CD4-positive, alpha-beta memory T cell (primary cell): Measurements from ENCODE around the gene SRSF7. TPM values are rescaled to one million over a fixed set of nuclear protein-coding genes. Genes with fewer than 3 reads are reported as not detected.
A peak's percentile ranks its signal among the peaks of the same experiment; 100 is the strongest.

Experiments
- CTCF ChIA-PET: fragments of 350-600 bp; sonication (Branson Sonifier 250); formaldehyde crosslinking; loops from one replicate; lab custom pipeline; 2021; ENCODE audit warnings: inconsistent platforms; ENCODE audit not compliant: partially characterized antibody; lab: Charles Lee
- POLR2A ChIA-PET: fragments of 350-600 bp; sonication (Branson Sonifier 250); formaldehyde crosslinking; loops from one replicate; lab custom pipeline; 2021; ENCODE audit not compliant: partially characterized antibody; lab: Charles Lee
- DNase-seq, 5 donors: peaks; one replicate each; pipeline versions ENCODE4 v3.0.0 to v3.0.0-alpha.2; 2020 to 2022; ENCODE audit warnings: mixed read lengths in 1 of 5
- H3K27ac ChIP-seq: one replicate; pipeline ENCODE4 v1.7.0; 2013; ENCODE audit warnings: low read depth, low read length
- H3K27me3 ChIP-seq: 2 replicates; pipeline ENCODE4 v1.7.0; 2013; ENCODE audit warnings: mild to moderate bottlenecking, low read length, moderate library complexity; ENCODE audit not compliant: insufficient read depth
- H3K36me3 ChIP-seq: 2 replicates; pipeline ENCODE4 v1.7.0; 2013; ENCODE audit warnings: mild to moderate bottlenecking, low read length, moderate library complexity; ENCODE audit not compliant: insufficient read depth
- H3K4me1 ChIP-seq: 2 replicates; pipeline ENCODE4 v1.7.0; 2013; ENCODE audit warnings: mild to moderate bottlenecking, low read length, moderate library complexity; ENCODE audit not compliant: insufficient read depth
- H3K4me3 ChIP-seq, 2 donors: one replicate each; pipeline ENCODE4 v1.7.0; 2013; ENCODE audit warnings: low read length in 2 of 2, mild to moderate bottlenecking in 1 of 2
- H3K9me3 ChIP-seq, 2 donors: one replicate each; pipeline ENCODE4 v1.7.0; 2013; ENCODE audit warnings: low read length in 2 of 2, control low read depth in 1 of 2; ENCODE audit not compliant: control insufficient read depth in 1 of 2
- H3K27ac Mint-ChIP-seq, 7 donors: one replicate each; pipeline ENCODE4 v1.8.0; 2020 to 2021; ENCODE audit warnings: mixed read lengths in 7 of 7, mild to moderate bottlenecking in 6 of 7, inconsistent platforms in 3 of 7, moderate library complexity in 3 of 7
- H3K27me3 Mint-ChIP-seq, 2 donors: one replicate each; pipeline ENCODE4 v1.8.0; 2020 to 2021; ENCODE audit warnings: mixed read lengths in 2 of 2
- H3K36me3 Mint-ChIP-seq, 2 donors: one replicate each; pipeline ENCODE4 v1.8.0; 2020 to 2021; ENCODE audit warnings: mixed read lengths in 2 of 2, inconsistent platforms in 1 of 2, mild to moderate bottlenecking in 1 of 2
- H3K4me1 Mint-ChIP-seq, 4 donors: one replicate each; pipeline ENCODE4 v1.8.0; 2020 to 2021; ENCODE audit warnings: mixed read lengths in 4 of 4, mild to moderate bottlenecking in 1 of 4
- H3K4me3 Mint-ChIP-seq, 8 donors: one replicate each; pipeline ENCODE4 v1.8.0; 2020 to 2021; ENCODE audit warnings: mixed read lengths in 8 of 8, mild to moderate bottlenecking in 7 of 8, moderate library complexity in 6 of 8, inconsistent platforms in 3 of 8
- H3K9me3 Mint-ChIP-seq, 8 donors: one replicate each; pipeline ENCODE4 v1.8.0; 2020 to 2021; ENCODE audit warnings: mixed read lengths in 8 of 8, mild to moderate bottlenecking in 5 of 8, inconsistent platforms in 3 of 8, moderate library complexity in 1 of 8
- intact Hi-C: fragments of 100-400 bp; cut with micrococcal nuclease; formaldehyde crosslinking; loops from one replicate; pipeline ENCODE4 v1.15.1; 2023
- polyA plus RNA-seq, 2 donors: library from polyadenylated mRNA; unstranded; fragments of 300-500 nt; fragmentation: Illumina TruSeq; gene quantifications; one replicate each; pipeline ENCODE4 v1.2.3, GENCODE V29; 2021
- total RNA-seq, 2 experiments: library from RNA; stranded (reverse); gene quantifications; one replicate each; pipeline ENCODE4 v1.2.3, GENCODE V29; 2021

SRSF7 gene
- total and polyA plus RNA-seq, 4 experiments from 2014 or later: 177 to 333 (median 258) TPM

GRCh38 chr2:38728694-38729093 is 22.5 kb downstream of the SRSF7 start:
- Histone ChIP-seq H3K27me3 (no peaks in the 10 kb centered on the region), H3K36me3 (peaks cover 36% of the 10 kb centered on the region), H3K27ac (no peak overlapping the region), H3K4me3 (no peak overlapping the region), H3K9me3 (no peaks in the 10 kb centered on the region), H3K4me1 (peaks cover 21% of the 10 kb centered on the region)
- Mint-ChIP-seq H3K4me3 (no peak overlapping the region), H3K9me3 (peaks cover 0 to 2% (median 0%) of the 10 kb centered on the region in 8 donors), H3K27ac (peak overlapping the region in 2 of 7 donors; percentile 10 to 53), H3K36me3 (peaks cover 26 to 47% of the 10 kb centered on the region in 2 donors), H3K27me3 (no peaks in the 10 kb centered on the region), H3K4me1 (peaks cover 10 to 24% (median 18%) of the 10 kb centered on the region in 4 donors)
- POLR2A ChIA-PET: interaction anchor here (2.8 kb wide), 1 partner anchor 23 kb away, joined by 14 read pairs; the partner anchor contains the start of gene SRSF7
- no peak for DNase-seq
- intact Hi-C loops: loop anchor here (1.0 kb wide), 1 partner anchor 16 kb away; no protein-coding TSS in a partner anchor
- CTCF ChIA-PET: interaction anchor here (0.8 to 11.0 kb wide), 5 partner anchors 12 to 193 kb away, joined by 3 to 217 read pairs (median 17); no protein-coding TSS in a partner anchor

GRCh38 chr2:38727661-38728060 is 23.5 kb downstream of the SRSF7 start:
- H3K9me3 Mint-ChIP-seq: peaks cover 0 to 2% (median 0%) of the 10 kb centered on the region in 8 donors
- POLR2A ChIA-PET: interaction anchor here (2.8 to 7.5 kb wide), 2 partner anchors 24 to 147 kb away, joined by 14 to 39 read pairs; partner anchors contain the start of gene SRSF7
- H3K4me1 Mint-ChIP-seq: peaks cover 19 to 35% (median 27%) of the 10 kb centered on the region in 4 donors
- peak overlapping the region in 2 of 7 donors; percentile 59 to 64 for H3K27ac Mint-ChIP-seq
- no peak overlapping the region for H3K4me3 Mint-ChIP-seq
- Histone ChIP-seq H3K4me3 (no peak overlapping the region), H3K9me3 (no peaks in the 10 kb centered on the region), H3K36me3 (peaks cover 29% of the 10 kb centered on the region), H3K27ac (no peak overlapping the region), H3K4me1 (peaks cover 31% of the 10 kb centered on the region), H3K27me3 (no peaks in the 10 kb centered on the region)
- no peak for DNase-seq
- peaks cover 19 to 43% of the 10 kb centered on the region in 2 donors for H3K36me3 Mint-ChIP-seq
- H3K27me3 Mint-ChIP-seq: no peaks in the 10 kb centered on the region
- intact Hi-C loops: no loop called here
- CTCF ChIA-PET: interaction anchor here (3.3 to 11.0 kb wide), 4 partner anchors 13 to 145 kb away, joined by 17 to 217 read pairs (median 109); no protein-coding TSS in a partner anchor

GRCh38 chr2:38723173-38723572 is 28.0 kb downstream of the SRSF7 start:
- H3K4me1 Mint-ChIP-seq: peaks cover 36 to 63% (median 49%) of the 10 kb centered on the region in 4 donors
- peak overlapping the region; percentile 50 for H3K27ac ChIP-seq
- peak overlapping the region; percentile 85 to 95 (median 88) for H3K27ac Mint-ChIP-seq
- H3K27me3 Mint-ChIP-seq: no peaks in the 10 kb centered on the region
- peaks cover 23 to 32% of the 10 kb centered on the region in 2 donors for H3K36me3 Mint-ChIP-seq
- peak overlapping the region in 1 of 2 donors; percentile 17 for H3K4me3 ChIP-seq
- H3K9me3 ChIP-seq: no peaks in the 10 kb centered on the region
- POLR2A ChIA-PET: interaction anchor here (1.1 to 7.5 kb wide), 17 partner anchors 10 to 143 kb away, joined by 3 to 49 read pairs (median 6); partner anchors contain the start of genes GALM and HNRNPLL
- no peaks in the 10 kb centered on the region for H3K36me3 ChIP-seq
- intact Hi-C loops: no loop called here
- H3K9me3 Mint-ChIP-seq: peaks cover 0 to 6% (median 0%) of the 10 kb centered on the region in 8 donors
- peak overlapping the region in 7 of 8 donors; percentile 69 to 82 (median 75) for H3K4me3 Mint-ChIP-seq
- no peak for DNase-seq
- peaks cover 55% of the 10 kb centered on the region for H3K4me1 ChIP-seq
- CTCF ChIA-PET: interaction anchor here (0.7 to 11.0 kb wide), 23 partner anchors 8 to 140 kb away, joined by 3 to 217 read pairs (median 7); partner anchors contain the start of gene HNRNPLL
- H3K27me3 ChIP-seq: no peaks in the 10 kb centered on the region

- peak overlapping the region in 1 of 2 donors; percentile 17 for H3K4me3 ChIP-seq
- Mint-ChIP-seq H3K36me3 (peaks cover 23 to 32% of the 10 kb centered on the region in 2 donors), H3K4me3 (peak overlapping the region; percentile 69 to 82 (median 74)), H3K9me3 (peaks cover 0 to 6% (median 0%) of the 10 kb centered on the region in 8 donors), H3K27ac (peak overlapping the region; percentile 85 to 95 (median 88)), H3K27me3 (no peaks in the 10 kb centered on the region), H3K4me1 (peaks cover 36 to 63% (median 49%) of the 10 kb centered on the region in 4 donors)
- ChIA-PET CTCF (interaction anchor here (0.9 to 11.0 kb wide), 24 partner anchors 9 to 406 kb away, joined by 3 to 217 read pairs (median 4); partner anchors contain the start of gene HNRNPLL), POLR2A (interaction anchor here (0.6 to 7.5 kb wide), 16 partner anchors 9 to 142 kb away, joined by 3 to 49 read pairs (median 6); partner anchors contain the start of genes GALM and HNRNPLL)
- H3K36me3 ChIP-seq: no peaks in the 10 kb centered on the region
- no peaks in the 10 kb centered on the region for H3K9me3 ChIP-seq
- peak overlapping the region; percentile 50 for H3K27ac ChIP-seq
- intact Hi-C loops: loop anchor here (1.0 kb wide), 3 partner anchors 13 to 119 kb away; no protein-coding TSS in a partner anchor
- peaks cover 55% of the 10 kb centered on the region for H3K4me1 ChIP-seq
- no peaks in the 10 kb centered on the region for H3K27me3 ChIP-seq
- DNase-seq: peak in 3 of 5 donors; percentile 41 to 77 (median 48)
Observed at GRCh38 chr2:38722271-38723061, 28.7 kb downstream of the SRSF7 start.

GRCh38 chr2:38720613-38721241 is 30.4 kb downstream of the SRSF7 start:
- Mint-ChIP-seq H3K9me3 (peaks cover 0 to 4% (median 0%) of the 10 kb centered on the region in 8 donors), H3K4me1 (peaks cover 39 to 68% (median 54%) of the 10 kb centered on the region in 4 donors), H3K4me3 (peak overlapping the region in 5 of 8 donors; percentile 22 to 44 (median 29)), H3K36me3 (peaks cover 27 to 40% of the 10 kb centered on the region in 2 donors), H3K27ac (peak overlapping the region; percentile 75 to 94 (median 89)), H3K27me3 (no peaks in the 10 kb centered on the region)
- Histone ChIP-seq H3K4me3 (no peak overlapping the region), H3K27ac (no peak overlapping the region), H3K36me3 (no peaks in the 10 kb centered on the region), H3K27me3 (no peaks in the 10 kb centered on the region), H3K9me3 (no peaks in the 10 kb centered on the region), H3K4me1 (peaks cover 58% of the 10 kb centered on the region)
- CTCF ChIA-PET: interaction anchor here (9.3 to 11.0 kb wide), 2 partner anchors 38 to 138 kb away, joined by 125 to 217 read pairs; no protein-coding TSS in a partner anchor
- no peak for DNase-seq
- POLR2A ChIA-PET: interaction anchor here (2.3 to 7.5 kb wide), 4 partner anchors 13 to 140 kb away, joined by 10 to 49 read pairs (median 36); no protein-coding TSS in a partner anchor
- intact Hi-C loops: no loop called here

GRCh38 chr2:38719706-38720105 is 31.5 kb downstream of the SRSF7 start:
- Histone ChIP-seq H3K4me1 (peaks cover 56% of the 10 kb centered on the region), H3K27ac (no peak overlapping the region), H3K4me3 (no peak overlapping the region), H3K27me3 (no peaks in the 10 kb centered on the region), H3K9me3 (no peaks in the 10 kb centered on the region), H3K36me3 (no peaks in the 10 kb centered on the region)
- no peak overlapping the region for H3K4me3 Mint-ChIP-seq
- H3K36me3 Mint-ChIP-seq: peaks cover 30 to 48% of the 10 kb centered on the region in 2 donors
- H3K27ac Mint-ChIP-seq: peak overlapping the region in 1 of 7 donors; percentile 66
- DNase-seq: no peak
- ChIA-PET CTCF (interaction anchor here (1.5 kb wide), 1 partner anchor 38 kb away, joined by 4 read pairs; no protein-coding TSS in a partner anchor), POLR2A (interaction anchor here (2.3 to 3.0 kb wide), 2 partner anchors 53 to 118 kb away, joined by 10 to 12 read pairs; partner anchors contain the start of gene HNRNPLL)
- H3K9me3 Mint-ChIP-seq: peaks cover 0 to 4% (median 0%) of the 10 kb centered on the region in 8 donors
- H3K4me1 Mint-ChIP-seq: peaks cover 44 to 68% (median 58%) of the 10 kb centered on the region in 4 donors
- H3K27me3 Mint-ChIP-seq: no peaks in the 10 kb centered on the region
- intact Hi-C loops: no loop called here
